OCI-LY3 (cell line): ENCODE data around the gene OTUD5.

ENCODE experiments used
- H2AFZ ChIP-seq: fragments of 200-600, 300-600 bp; shearing (Covaris generic); 2 replicates; pipeline ENCODE4 v1.6.0; 2014; ENCODE audit warnings: antibody characterized with exemption, low read depth, low read length
- H3K27ac ChIP-seq: fragments of 200-600, 300-600 bp; sonication (generic); 2 replicates; pipeline ENCODE4 v1.5.1; 2014; ENCODE audit warnings: mild to moderate bottlenecking, low read length, moderate library complexity, mixed read lengths
- H3K27me3 ChIP-seq: fragments of 200-600, 300-600 bp; sonication (generic); 2 replicates; pipeline ENCODE4 v1.6.1; 2014; ENCODE audit warnings: low read depth, low read length, mixed read lengths
- H3K36me3 ChIP-seq: fragments of 200-600, 300-600 bp; sonication (generic); replicated peaks from 2 replicates; pipeline ENCODE3; 2014; ENCODE audit warnings: low read depth, low read length, mixed read lengths
- H3K4me1 ChIP-seq: fragments of 300-600, 200-600 bp; sonication (generic); 2 replicates; pipeline ENCODE4 v1.6.1; 2014; ENCODE audit warnings: low read length, mixed read lengths
- H3K4me2 ChIP-seq: fragments of 200-600, 300-600 bp; sonication (generic); 2 replicates; pipeline ENCODE4 v1.6.1; 2014; ENCODE audit warnings: low read length, mixed read lengths
- H3K4me3 ChIP-seq: fragments of 300-600, 200-600 bp; sonication (generic); 2 replicates; pipeline ENCODE4 v1.5.1; 2014; ENCODE audit warnings: antibody characterized with exemption, mild to moderate bottlenecking, low read length, moderate library complexity
- H3K79me2 ChIP-seq: fragments of 300-600, 200-600 bp; shearing (Covaris generic); 2 replicates; pipeline ENCODE4 v1.6.1; 2014; ENCODE audit warnings: mild to moderate bottlenecking, low read length, mixed read lengths
- H3K9ac ChIP-seq: fragments of 300-600, 200-600 bp; shearing (Covaris generic); 2 replicates; pipeline ENCODE4 v1.6.0; 2014; ENCODE audit warnings: mild to moderate bottlenecking, low read length, moderate library complexity
- H3K9me3 ChIP-seq: fragments of 200-600, 300-600 bp; shearing (Covaris generic); 2 replicates; pipeline ENCODE4 v1.6.1; 2014; ENCODE audit warnings: low read length, mixed read lengths; ENCODE audit not compliant: insufficient read depth
- H4K20me1 ChIP-seq: fragments of 200-600, 300-600 bp; sonication (generic); 2 replicates; pipeline ENCODE4 v1.6.1; 2016; ENCODE audit warnings: low read length, mixed read lengths; ENCODE audit not compliant: insufficient read depth
- CTCF ChIP-seq: fragments of 200-600, 300-600 bp; sonication (generic); IDR thresholded peaks from 2 replicates; pipeline ENCODE4 v1.5.1; 2014; ENCODE audit warnings: antibody characterized with exemption, low read length, low read depth
- EZH2phosphoT487 ChIP-seq: fragments of 200-600 bp; shearing (Covaris generic); IDR thresholded peaks from 2 replicates; pipeline ENCODE4 v1.6.1; 2018; ENCODE audit warnings: antibody characterized with exemption, mixed run types, low read depth

OTUD5 gene

GRCh38 chrX:48909703-48910294 is 47.6 kb downstream of the OTUD5 start:
- Histone ChIP-seq H3K27me3 (no peaks in the 10 kb centered on the region), H4K20me1 (peaks cover 25% of the 10 kb centered on the region), H3K9ac (no peak overlapping the region), H3K9me3 (no peaks in the 10 kb centered on the region), H3K4me3 (peak overlapping the region; percentile 100; the same call in 1 of the 2 replicates), H2AFZ (no peak overlapping the region), H3K4me1 (peaks cover 30% of the 10 kb centered on the region), H3K4me2 (no peak overlapping the region), H3K79me2 (peaks cover 34% of the 10 kb centered on the region), H3K36me3 (peaks cover 30% of the 10 kb centered on the region), H3K27ac (no peak overlapping the region; the same call in 1 of the 2 replicates)
- TF ChIP-seq CTCF (no peak), EZH2phosphoT487 (no peak)

- Histone ChIP-seq H3K9me3 (no peaks in the 10 kb centered on the region), H3K9ac (no peak overlapping the region), H3K4me1 (peaks cover 18% of the 10 kb centered on the region), H3K27ac (no peak overlapping the region), H3K36me3 (peaks cover 18% of the 10 kb centered on the region), H3K4me2 (no peak overlapping the region), H3K27me3 (no peaks in the 10 kb centered on the region), H3K4me3 (no peak overlapping the region), H4K20me1 (peaks cover 13% of the 10 kb centered on the region), H2AFZ (no peak overlapping the region), H3K79me2 (peaks cover 22% of the 10 kb centered on the region)
- TF ChIP-seq CTCF (no peak), EZH2phosphoT487 (no peak)
Measured at GRCh38 chrX:48908600-48908999, 48.8 kb downstream of the OTUD5 start.

DNA sequence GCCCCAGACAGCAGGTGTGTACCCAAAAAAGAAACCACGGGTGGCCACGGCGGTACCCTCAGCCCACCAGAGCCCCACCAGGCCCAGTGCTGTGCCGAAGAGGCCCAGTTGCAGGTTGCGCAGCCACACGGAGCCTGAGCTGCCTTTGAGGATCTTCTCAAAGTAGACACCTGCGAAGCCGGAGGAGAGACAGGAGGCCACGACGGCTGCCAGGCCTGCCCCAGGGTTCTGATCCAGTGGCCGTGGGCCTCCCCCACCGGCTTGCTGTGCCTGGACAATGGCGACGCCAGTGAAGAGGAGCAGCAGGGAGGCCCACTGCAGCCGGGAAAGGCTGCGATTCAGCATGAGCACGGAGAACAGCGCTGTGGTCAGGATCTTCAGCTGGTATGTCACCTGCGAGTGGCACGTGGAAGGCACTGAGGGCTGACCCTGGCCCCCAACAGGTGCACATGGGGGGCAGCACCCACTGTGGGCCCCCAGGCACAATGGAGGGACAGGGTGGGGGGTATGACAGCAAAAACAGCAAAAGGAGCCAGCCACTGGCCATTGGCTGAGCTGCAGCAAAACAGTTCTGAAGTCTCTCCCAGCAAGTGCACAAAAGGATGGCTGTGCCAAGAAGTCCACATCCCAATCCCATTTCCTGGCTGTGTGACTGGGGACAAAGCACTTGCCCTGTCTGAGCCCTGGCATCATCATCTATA is 52.2 kb downstream of the OTUD5 start:
- no peak for TF ChIP-seq CTCF
- no peak for TF ChIP-seq EZH2phosphoT487
- H3K79me2 ChIP-seq, result peaks cover 10% of the 10 kb centered on the region
- H3K36me3 ChIP-seq, result peaks cover 15% of the 10 kb centered on the region
- H3K4me1 ChIP-seq, result no peaks in the 10 kb centered on the region
- H3K27me3 ChIP-seq, result no peaks in the 10 kb centered on the region
- no peaks in the 10 kb centered on the region for H4K20me1 ChIP-seq
- no peak overlapping the region for H3K9ac ChIP-seq
- no peak overlapping the region for H3K4me3 ChIP-seq
- no peak overlapping the region for H2AFZ ChIP-seq
- H3K9me3 ChIP-seq, result no peaks in the 10 kb centered on the region
- H3K4me2 ChIP-seq, result no peak overlapping the region
- no peak overlapping the region for H3K27ac ChIP-seq

DNA sequence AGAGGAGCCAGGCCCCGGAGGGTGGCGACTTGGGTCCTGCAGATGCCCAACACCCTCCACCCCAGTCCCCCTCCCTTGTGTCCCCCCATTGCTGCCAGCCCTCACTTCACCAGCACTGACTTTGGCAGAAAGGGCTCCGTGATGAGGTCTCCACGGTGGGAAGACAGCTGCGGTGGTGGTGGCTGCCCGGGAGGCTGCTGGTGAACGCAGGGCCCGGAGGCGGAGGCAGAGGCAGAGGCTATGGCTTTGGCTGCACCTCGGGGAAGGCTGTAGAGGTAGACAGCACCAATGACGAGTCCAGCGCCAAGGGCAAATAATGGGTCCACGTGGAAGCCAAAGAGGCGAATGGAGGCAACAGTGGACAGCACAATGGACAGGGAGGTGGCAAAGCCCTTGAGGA is 52.8 kb downstream of the OTUD5 start:
- no peak overlapping the region for H3K27ac ChIP-seq
- peaks cover 11% of the 10 kb centered on the region for H3K79me2 ChIP-seq
- no peak overlapping the region for H3K4me3 ChIP-seq
- H3K4me2 ChIP-seq, result no peak overlapping the region
- H2AFZ ChIP-seq, result no peak overlapping the region
- TF ChIP-seq CTCF (no peak), EZH2phosphoT487 (no peak)
- H3K36me3 ChIP-seq, result peaks cover 16% of the 10 kb centered on the region
- no peaks in the 10 kb centered on the region for H3K27me3 ChIP-seq
- no peak overlapping the region for H3K9ac ChIP-seq
- H3K4me1 ChIP-seq, result peaks cover under 1% of the 10 kb centered on the region; the same call in 1 of the 2 replicates
- no peaks in the 10 kb centered on the region for H4K20me1 ChIP-seq
- H3K9me3 ChIP-seq, result no peaks in the 10 kb centered on the region
